Hepatocyte (in vitro differentiated cells): ENCODE results near the gene ACTL9. TPM values are rescaled to one million over a fixed set of nuclear protein-coding genes. Genes with fewer than 3 reads are reported as not detected.

Experiments
- DNase-seq: peaks from one replicate; pipeline ENCODE4 v3.0.0-alpha.2; 2016; ENCODE audit warnings: low spot score
- H2AFZ ChIP-seq: fragments of 200-600 bp; sonication (generic); 2 replicates; pipeline ENCODE4 v1.6.0; 2016; ENCODE audit warnings: antibody characterized with exemption, mild to moderate bottlenecking
- H3K27ac ChIP-seq: fragments of 200-600 bp; sonication (generic); 2 replicates; pipeline ENCODE4 v1.5.1; 2016; ENCODE audit warnings: mild to moderate bottlenecking
- H3K27me3 ChIP-seq: fragments of 200-600 bp; sonication (generic); 2 replicates; pipeline ENCODE4 v1.6.1; 2016
- H3K36me3 ChIP-seq: fragments of 200-600 bp; sonication (generic); replicated peaks from 2 replicates; pipeline ENCODE4 v1.5.1; 2016; ENCODE audit warnings: low read depth; ENCODE audit not compliant: insufficient read depth
- H3K4me1 ChIP-seq: fragments of 200-600 bp; sonication (generic); 2 replicates; pipeline ENCODE4 v1.5.1; 2016; ENCODE audit warnings: mild to moderate bottlenecking, moderate library complexity; ENCODE audit not compliant: insufficient read depth
- H3K4me2 ChIP-seq: fragments of 200-600 bp; sonication (generic); 2 replicates; pipeline ENCODE4 v1.6.0; 2016
- H3K4me3 ChIP-seq: fragments of 200-600 bp; sonication (generic); 2 replicates; pipeline ENCODE4 v1.5.1; 2016; ENCODE audit warnings: mild to moderate bottlenecking
- H3K79me2 ChIP-seq: fragments of 200-600 bp; sonication (generic); 2 replicates; pipeline ENCODE4 v1.6.0; 2017; ENCODE audit warnings: mild to moderate bottlenecking
- H3K9me2 ChIP-seq: fragments of 200-600 bp; sonication (generic); replicated peaks from 2 replicates; pipeline ENCODE4 v1.6.0; 2017; ENCODE audit warnings: mild to moderate bottlenecking; ENCODE audit not compliant: insufficient read depth
- H3K9me3 ChIP-seq: fragments of 200-600 bp; sonication (generic); 2 replicates; pipeline ENCODE4 v1.5.1; 2016; ENCODE audit warnings: low read depth, mild to moderate bottlenecking
- H4K20me1 ChIP-seq: fragments of 200-600 bp; sonication (generic); 2 replicates; pipeline ENCODE4 v1.6.0; 2016; ENCODE audit warnings: mild to moderate bottlenecking; ENCODE audit not compliant: insufficient read depth, poor library complexity, severe bottlenecking
- EZH2 ChIP-seq: fragments of 200-600 bp; sonication (generic); IDR thresholded peaks from 2 replicates; pipeline ENCODE4 v1.6.1; 2016; ENCODE audit warnings: antibody characterized with exemption, mild to moderate bottlenecking, borderline replicate concordance
- EZH2phosphoT487 ChIP-seq: fragments of 200-600 bp; sonication (generic); IDR thresholded peaks from one replicate; pipeline ENCODE4 v1.6.1; 2018; ENCODE audit warnings: antibody characterized with exemption, mild to moderate bottlenecking, low read depth, moderate library complexity; ENCODE audit not compliant: unreplicated experiment, severe bottlenecking
- WGBS: methylation state at CpG from one replicate; pipeline ENCODE4 v1.1.6; 2016; ENCODE audit warnings: low lambda C conversion rate; ENCODE audit errors: missing lambda C conversion rate; 5-methylcytosine and 5-hydroxymethylcytosine counted together
- polyA plus RNA-seq: library from polyadenylated mRNA; unstranded; fragments of >200 nt; fragmentation: Nextera tagmentation; extraction: Ambion mirVana; gene quantifications from 2 replicates; pipeline ENCODE4 v1.2.1, GENCODE V29; 2016
- total RNA-seq: library from RNA; depleted of rRNA; stranded (reverse); fragments of >200 nt; gene quantifications from 2 replicates; pipeline ENCODE4 v1.2.3, GENCODE V29; 2014
- TF ChIP-seq, protein P1 (sequence below): fragments of 200-600 bp; sonication (generic); IDR thresholded peaks from 2 replicates; pipeline ENCODE4 v1.5.1; 2016; ENCODE audit warnings: antibody characterized with exemption, mild to moderate bottlenecking; ENCODE audit not compliant: poor library complexity

Gene ACTL9
- total and polyA plus RNA-seq, 2 experiments from 2014 or later = not detected

DNA sequence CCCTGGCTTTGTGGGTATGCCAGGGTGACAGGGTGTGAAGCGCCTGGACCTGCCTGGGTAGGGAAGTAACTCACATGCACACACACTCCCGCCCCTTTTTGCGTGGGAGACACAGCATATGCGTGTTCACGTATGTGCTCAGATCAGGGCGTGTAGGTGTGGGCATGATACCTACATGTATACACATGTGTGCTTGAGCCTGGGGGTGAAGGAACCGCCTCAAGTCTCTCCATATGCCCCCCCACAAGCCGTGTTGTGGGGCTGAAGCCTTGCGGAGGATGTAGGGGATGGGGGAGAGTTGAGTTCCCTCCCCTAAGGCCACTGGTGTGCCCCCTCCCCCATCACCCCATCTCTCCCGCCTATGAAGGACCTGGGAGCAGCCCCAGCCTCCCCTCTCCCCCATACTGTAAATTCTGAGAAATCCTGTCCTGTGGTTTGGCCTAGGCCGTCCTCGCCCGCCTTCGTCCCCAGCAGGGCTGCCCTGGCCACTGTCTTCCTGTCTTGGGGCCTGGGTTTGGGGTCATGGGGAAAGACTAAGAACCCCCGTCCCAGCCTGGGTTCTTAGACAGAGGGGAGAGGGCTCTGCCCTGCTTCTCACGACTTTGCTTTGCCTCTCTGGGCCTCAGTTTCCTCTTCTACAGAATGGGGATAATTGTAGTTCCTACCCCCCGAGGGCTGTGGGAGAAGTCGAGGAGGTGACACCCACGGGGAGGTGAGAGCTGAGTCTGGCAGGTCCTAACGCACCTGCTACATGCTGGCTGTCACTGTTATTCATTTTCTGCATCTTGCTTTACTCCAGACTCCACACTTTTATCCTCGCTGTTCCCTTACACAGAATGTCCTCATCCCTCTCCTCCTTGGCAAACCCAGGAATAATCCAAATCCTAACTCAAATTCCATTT, 14.3 kb downstream of the ACTL9 start:
- H4K20me1 ChIP-seq = no peaks in the 10 kb centered on the region
- 78% methylated on average over 21 of the region's 21 CpGs for WGBS

DNA sequence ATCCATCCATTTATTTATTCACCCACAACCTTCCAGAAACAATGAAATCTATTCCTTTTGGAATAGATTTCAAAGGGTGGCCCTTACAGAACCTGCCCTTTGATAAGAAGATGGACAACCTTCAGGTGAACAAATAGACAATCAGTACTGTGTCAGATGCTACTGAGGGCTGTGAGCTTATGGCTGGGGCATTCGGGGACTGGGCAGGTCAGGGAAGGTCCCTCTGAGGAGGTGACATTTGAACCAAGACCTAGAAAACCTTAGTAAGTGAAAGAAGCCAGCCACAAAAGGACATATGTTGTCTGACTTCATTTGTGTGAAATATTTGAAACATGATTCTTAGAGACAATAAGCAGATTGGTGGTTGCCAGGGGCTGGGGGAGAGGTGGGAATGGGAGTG, 15.7 kb downstream of the ACTL9 start:
- Histone ChIP-seq H3K36me3 (no peaks in the 10 kb centered on the region), H3K79me2 (no peaks in the 10 kb centered on the region), H3K4me2 (no peak overlapping the region), H3K4me1 (no peaks in the 10 kb centered on the region), H3K27ac (no peak overlapping the region), H3K9me3 (no peaks in the 10 kb centered on the region), H4K20me1 (no peaks in the 10 kb centered on the region), H3K27me3 (no peaks in the 10 kb centered on the region), H3K4me3 (no peak overlapping the region), H2AFZ (no peak overlapping the region), H3K9me2 (no peaks in the 10 kb centered on the region)
- TF ChIP-seq EZH2 (no peak), EZH2phosphoT487 (no peak)
- TF ChIP-seq, protein P1, sequence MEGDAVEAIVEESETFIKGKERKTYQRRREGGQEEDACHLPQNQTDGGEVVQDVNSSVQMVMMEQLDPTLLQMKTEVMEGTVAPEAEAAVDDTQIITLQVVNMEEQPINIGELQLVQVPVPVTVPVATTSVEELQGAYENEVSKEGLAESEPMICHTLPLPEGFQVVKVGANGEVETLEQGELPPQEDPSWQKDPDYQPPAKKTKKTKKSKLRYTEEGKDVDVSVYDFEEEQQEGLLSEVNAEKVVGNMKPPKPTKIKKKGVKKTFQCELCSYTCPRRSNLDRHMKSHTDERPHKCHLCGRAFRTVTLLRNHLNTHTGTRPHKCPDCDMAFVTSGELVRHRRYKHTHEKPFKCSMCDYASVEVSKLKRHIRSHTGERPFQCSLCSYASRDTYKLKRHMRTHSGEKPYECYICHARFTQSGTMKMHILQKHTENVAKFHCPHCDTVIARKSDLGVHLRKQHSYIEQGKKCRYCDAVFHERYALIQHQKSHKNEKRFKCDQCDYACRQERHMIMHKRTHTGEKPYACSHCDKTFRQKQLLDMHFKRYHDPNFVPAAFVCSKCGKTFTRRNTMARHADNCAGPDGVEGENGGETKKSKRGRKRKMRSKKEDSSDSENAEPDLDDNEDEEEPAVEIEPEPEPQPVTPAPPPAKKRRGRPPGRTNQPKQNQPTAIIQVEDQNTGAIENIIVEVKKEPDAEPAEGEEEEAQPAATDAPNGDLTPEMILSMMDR = no peak
- no peak for DNase-seq
- 68% methylated on average over 1 of the region's 1 CpG for WGBS

More for the DNA sequence above, 14.3 kb downstream of the ACTL9 start:
- H3K9me3 ChIP-seq = no peaks in the 10 kb centered on the region
- TF ChIP-seq EZH2 = no peak
- TF ChIP-seq, protein P1 = no peak
- TF ChIP-seq EZH2phosphoT487 = no peak
- no peak overlapping the region for H3K4me2 ChIP-seq
- no peaks in the 10 kb centered on the region for H3K9me2 ChIP-seq
- H3K36me3 ChIP-seq = no peaks in the 10 kb centered on the region
- no peak overlapping the region for H2AFZ ChIP-seq
- DNase-seq = no peak
- H3K27ac ChIP-seq = no peak overlapping the region
- H3K27me3 ChIP-seq = no peaks in the 10 kb centered on the region
- H3K79me2 ChIP-seq = no peaks in the 10 kb centered on the region
- no peaks in the 10 kb centered on the region for H3K4me1 ChIP-seq
- H3K4me3 ChIP-seq = no peak overlapping the region

DNA sequence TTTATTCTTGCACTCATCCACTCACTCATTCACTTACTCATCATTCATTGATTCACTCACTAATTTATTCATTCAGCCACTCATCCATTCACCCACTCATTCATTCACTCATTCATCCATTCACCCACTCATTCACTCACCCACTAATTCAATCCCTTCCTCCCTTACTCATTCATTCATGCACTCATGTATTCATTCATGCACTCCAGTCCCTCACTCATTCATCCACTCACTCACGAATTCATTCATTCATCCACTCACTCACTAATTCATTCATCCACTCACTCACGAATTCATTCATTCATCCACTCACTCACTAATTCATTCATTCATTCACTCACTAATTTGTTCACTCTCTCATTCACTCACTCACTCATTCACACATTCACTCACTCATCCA, 16.1 kb downstream of the ACTL9 start:
- H3K9me2 ChIP-seq = no peaks in the 10 kb centered on the region
- no peak overlapping the region for H3K4me3 ChIP-seq
- no peaks in the 10 kb centered on the region for H3K4me1 ChIP-seq
- H3K4me2 ChIP-seq = no peak overlapping the region
- no peaks in the 10 kb centered on the region for H3K27me3 ChIP-seq
- no peak overlapping the region for H3K27ac ChIP-seq
- TF ChIP-seq EZH2 (no peak), EZH2phosphoT487 (no peak)
- TF ChIP-seq, protein P1 = no peak
- no peak overlapping the region for H2AFZ ChIP-seq
- no peaks in the 10 kb centered on the region for H3K36me3 ChIP-seq
- no peaks in the 10 kb centered on the region for H3K79me2 ChIP-seq
- WGBS = 61% methylated on average over 2 of the region's 2 CpGs
- H4K20me1 ChIP-seq = no peaks in the 10 kb centered on the region
- H3K9me3 ChIP-seq = no peaks in the 10 kb centered on the region
- no peak for DNase-seq
